GM23338 (cell line): ENCODE data around the gene ELMOD2. TPM values are rescaled to one million over a fixed set of nuclear protein-coding genes. Genes with fewer than 3 reads are reported as not detected.

ENCODE experiments used
- ATAC-seq: fragments of 200-7000 bp; cut with Tn5 transposase; 3 replicates; pipeline ENCODE4 v1.9.1; 2020
- DNase-seq: peaks from one replicate; pipeline ENCODE4 v3.0.0-alpha.2; 2015; ENCODE audit warnings: low spot score
- H2AFZ ChIP-seq: fragments of 200-600 bp; sonication (generic); 2 replicates; pipeline ENCODE4 v1.8.0; 2016; ENCODE audit warnings: antibody characterized with exemption, mild to moderate bottlenecking, moderate library complexity
- H3F3A ChIP-seq: fragments of 200-600 bp; sonication (generic); replicated peaks from 2 replicates; pipeline ENCODE4 v1.8.0; 2017; ENCODE audit warnings: antibody characterized with exemption, mixed run types, low read depth
- H3K27ac ChIP-seq: fragments of 200-600 bp; sonication (generic); 2 replicates; pipeline ENCODE4 v1.6.1; 2016; ENCODE audit warnings: low read depth
- H3K27me3 ChIP-seq: fragments of 200-600 bp; sonication (generic); 2 replicates; pipeline ENCODE4 v1.8.0; 2016; ENCODE audit warnings: mild to moderate bottlenecking, mixed run types, moderate library complexity; ENCODE audit not compliant: insufficient read depth
- H3K36me3 ChIP-seq: fragments of 200-600 bp; sonication (generic); 2 replicates; pipeline ENCODE4 v1.8.0; 2016; ENCODE audit warnings: mild to moderate bottlenecking; ENCODE audit not compliant: insufficient read depth
- H3K4me1 ChIP-seq: fragments of 200-600 bp; sonication (generic); 2 replicates; pipeline ENCODE4 v1.8.0; 2016; ENCODE audit warnings: mild to moderate bottlenecking, moderate library complexity; ENCODE audit not compliant: insufficient read depth
- H3K4me2 ChIP-seq: fragments of 200-600 bp; sonication (generic); 2 replicates; pipeline ENCODE4 v1.7.1; 2017; ENCODE audit warnings: mixed run types
- H3K4me3 ChIP-seq: fragments of 200-600 bp; sonication (generic); 2 replicates; pipeline ENCODE4 v1.6.1; 2016; ENCODE audit warnings: mixed run types
- H3K79me2 ChIP-seq: fragments of 200-600 bp; sonication (generic); replicated peaks from 2 replicates; pipeline ENCODE4 v1.8.0; 2017; ENCODE audit warnings: mild to moderate bottlenecking; ENCODE audit not compliant: insufficient read depth
- H3K9me2 ChIP-seq: fragments of 200-600 bp; sonication (generic); 2 replicates; pipeline ENCODE4 v1.8.0; 2017; ENCODE audit not compliant: insufficient read depth
- H4K20me1 ChIP-seq: fragments of 200-600 bp; sonication (generic); replicated peaks from 2 replicates; pipeline ENCODE4 v1.8.0; 2017; ENCODE audit warnings: mild to moderate bottlenecking; ENCODE audit not compliant: insufficient read depth
- H3K27ac Mint-ChIP-seq: 2 replicates; pipeline ENCODE4 v1.8.0; 2020; ENCODE audit warnings: inconsistent platforms, mild to moderate bottlenecking, moderate library complexity, mixed read lengths
- H3K27me3 Mint-ChIP-seq: 3 replicates; pipeline ENCODE4 v1.8.0; 2022; ENCODE audit warnings: low read depth, mild to moderate bottlenecking, moderate library complexity, mixed read lengths, inconsistent platforms; ENCODE audit not compliant: insufficient read depth, poor library complexity
- H3K36me3 Mint-ChIP-seq: 3 replicates; pipeline ENCODE4 v1.8.0; 2021; ENCODE audit warnings: low read depth, mild to moderate bottlenecking, inconsistent platforms, moderate library complexity, mixed read lengths
- H3K4me1 Mint-ChIP-seq: 3 replicates; pipeline ENCODE4 v1.8.0; 2020; ENCODE audit warnings: mild to moderate bottlenecking, inconsistent platforms, mixed read lengths
- H3K4me3 Mint-ChIP-seq: 3 replicates; pipeline ENCODE4 v1.8.0; 2021; ENCODE audit warnings: moderate library complexity, mild to moderate bottlenecking, inconsistent platforms, mixed read lengths
- H3K9me3 Mint-ChIP-seq: 3 replicates; pipeline ENCODE4 v1.8.0; 2020; ENCODE audit warnings: moderate library complexity, mild to moderate bottlenecking, inconsistent platforms, mixed read lengths
- CREB1 ChIP-seq: fragments of 250-450 bp; sonication (Bioruptor Pico); IDR thresholded peaks from 2 replicates; pipeline ENCODE4 v1.5.0; 2020; ENCODE audit warnings: low read depth, mild to moderate bottlenecking, moderate library complexity
- EZH2 ChIP-seq: fragments of 200-600 bp; sonication (generic); IDR thresholded peaks from one replicate; pipeline ENCODE4 v1.8.0; 2017; ENCODE audit warnings: antibody characterized with exemption, mild to moderate bottlenecking, low read depth; ENCODE audit not compliant: unreplicated experiment
- EZH2phosphoT487 ChIP-seq: fragments of 200-600 bp; sonication (generic); IDR thresholded peaks from one replicate; pipeline ENCODE4 v1.8.1; 2018; ENCODE audit warnings: antibody characterized with exemption; ENCODE audit not compliant: unreplicated experiment
- JUNB ChIP-seq: IDR thresholded peaks from one replicate; pipeline ENCODE4 v1.6.1; 2016; ENCODE audit warnings: antibody characterized with exemption; ENCODE audit not compliant: unreplicated experiment
- NANOG ChIP-seq: IDR thresholded peaks from 2 replicates; pipeline ENCODE4 v1.6.1; 2016; ENCODE audit warnings: antibody characterized with exemption, borderline replicate concordance
- POLR2AphosphoS5 ChIP-seq: IDR thresholded peaks from 2 replicates; pipeline ENCODE4 v1.6.1; 2016; ENCODE audit warnings: antibody characterized with exemption, low read depth
- STAT1 ChIP-seq: IDR thresholded peaks from one replicate; pipeline ENCODE4 v1.6.1; 2016; ENCODE audit warnings: antibody characterized with exemption; ENCODE audit not compliant: unreplicated experiment
- ZNF114 ChIP-seq: fragments of 250-450 bp; sonication (Bioruptor Pico); IDR thresholded peaks from 2 replicates; pipeline ENCODE4 v1.5.0; 2020; ENCODE audit warnings: mild to moderate bottlenecking, moderate library complexity
- ZNF331 ChIP-seq: fragments of 250-450 bp; sonication (Bioruptor Pico); IDR thresholded peaks from 2 replicates; pipeline ENCODE4 v1.5.0; 2020; ENCODE audit warnings: low read depth, mild to moderate bottlenecking, moderate library complexity
- polyA plus RNA-seq: library from polyadenylated mRNA; unstranded; fragments of >200 nt; fragmentation: Nextera tagmentation; extraction: Ambion mirVana; gene quantifications from 2 replicates; pipeline ENCODE4 v1.2.1, GENCODE V29; 2016
- total RNA-seq: library from RNA; depleted of rRNA; stranded (reverse); fragments of >200 nt; shearing (Covaris generic); gene quantifications from 2 replicates; pipeline ENCODE4 v1.2.3, GENCODE V29; 2014
- TF ChIP-seq, protein P1 (sequence below): IDR thresholded peaks from one replicate; pipeline ENCODE4 v1.6.1; 2018; ENCODE audit warnings: antibody characterized with exemption; ENCODE audit not compliant: unreplicated experiment
- TF ChIP-seq, protein P2 (sequence below), 2 experiments: fragments of 200-600 bp in 1 of 2; sonication (generic) in 1 of 2; conservative IDR thresholded peaks; 2 replicates each; pipeline versions ENCODE4 v1.5.1 to v1.6.1; 2016 to 2017; ENCODE audit warnings: antibody characterized with exemption in 2 of 2, low read depth in 2 of 2, mild to moderate bottlenecking in 2 of 2, moderate library complexity in 1 of 2
- TF ChIP-seq, protein P3 (sequence below): fragments of 250-450 bp; sonication (Bioruptor Pico); IDR thresholded peaks from 2 replicates; pipeline ENCODE4 v1.5.0; 2020; ENCODE audit warnings: mild to moderate bottlenecking, moderate library complexity
- TF ChIP-seq, protein P4 (sequence below): IDR thresholded peaks from 2 replicates; pipeline ENCODE4 v1.6.1; 2016; ENCODE audit warnings: antibody characterized with exemption

The ELMOD2 gene
- total and polyA plus RNA-seq, 2 experiments from 2014 or later: 17.9 to 28.9 TPM

- Mint-ChIP-seq H3K4me1 (peaks cover 43% of the 10 kb centered on the region), H3K9me3 (no peaks in the 10 kb centered on the region), H3K4me3 (no peak overlapping the region; the same call in 2 of the 3 replicates), H3K36me3 (no peaks in the 10 kb centered on the region), H3K27ac (no peak overlapping the region), H3K27me3 (no peaks in the 10 kb centered on the region)
- Histone ChIP-seq H3K36me3 (no peaks in the 10 kb centered on the region), H3K4me1 (peaks cover 50% of the 10 kb centered on the region), H3K4me2 (peak overlapping the region; percentile 68), H3K27ac (peak overlapping the region; percentile 52), H3K4me3 (peak overlapping the region; percentile 27; the same call in 1 of the 2 replicates), H3K9me2 (no peaks in the 10 kb centered on the region), H3F3A (no peaks in the 10 kb centered on the region), H3K27me3 (no peaks in the 10 kb centered on the region), H2AFZ (no peak overlapping the region), H4K20me1 (no peaks in the 10 kb centered on the region), H3K79me2 (no peaks in the 10 kb centered on the region)
- TF ChIP-seq, protein P1, sequence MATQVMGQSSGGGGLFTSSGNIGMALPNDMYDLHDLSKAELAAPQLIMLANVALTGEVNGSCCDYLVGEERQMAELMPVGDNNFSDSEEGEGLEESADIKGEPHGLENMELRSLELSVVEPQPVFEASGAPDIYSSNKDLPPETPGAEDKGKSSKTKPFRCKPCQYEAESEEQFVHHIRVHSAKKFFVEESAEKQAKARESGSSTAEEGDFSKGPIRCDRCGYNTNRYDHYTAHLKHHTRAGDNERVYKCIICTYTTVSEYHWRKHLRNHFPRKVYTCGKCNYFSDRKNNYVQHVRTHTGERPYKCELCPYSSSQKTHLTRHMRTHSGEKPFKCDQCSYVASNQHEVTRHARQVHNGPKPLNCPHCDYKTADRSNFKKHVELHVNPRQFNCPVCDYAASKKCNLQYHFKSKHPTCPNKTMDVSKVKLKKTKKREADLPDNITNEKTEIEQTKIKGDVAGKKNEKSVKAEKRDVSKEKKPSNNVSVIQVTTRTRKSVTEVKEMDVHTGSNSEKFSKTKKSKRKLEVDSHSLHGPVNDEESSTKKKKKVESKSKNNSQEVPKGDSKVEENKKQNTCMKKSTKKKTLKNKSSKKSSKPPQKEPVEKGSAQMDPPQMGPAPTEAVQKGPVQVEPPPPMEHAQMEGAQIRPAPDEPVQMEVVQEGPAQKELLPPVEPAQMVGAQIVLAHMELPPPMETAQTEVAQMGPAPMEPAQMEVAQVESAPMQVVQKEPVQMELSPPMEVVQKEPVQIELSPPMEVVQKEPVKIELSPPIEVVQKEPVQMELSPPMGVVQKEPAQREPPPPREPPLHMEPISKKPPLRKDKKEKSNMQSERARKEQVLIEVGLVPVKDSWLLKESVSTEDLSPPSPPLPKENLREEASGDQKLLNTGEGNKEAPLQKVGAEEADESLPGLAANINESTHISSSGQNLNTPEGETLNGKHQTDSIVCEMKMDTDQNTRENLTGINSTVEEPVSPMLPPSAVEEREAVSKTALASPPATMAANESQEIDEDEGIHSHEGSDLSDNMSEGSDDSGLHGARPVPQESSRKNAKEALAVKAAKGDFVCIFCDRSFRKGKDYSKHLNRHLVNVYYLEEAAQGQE: no peak
- TF ChIP-seq NANOG (no peak), ZNF331 (CRISPR knock-in tag) (no peak), STAT1 (no peak), JUNB (no peak), POLR2AphosphoS5 (no peak), EZH2 (no peak), ZNF114 (no peak), CREB1 (CRISPR knock-in tag) (no peak), EZH2phosphoT487 (no peak)
- TF ChIP-seq, protein P2, sequence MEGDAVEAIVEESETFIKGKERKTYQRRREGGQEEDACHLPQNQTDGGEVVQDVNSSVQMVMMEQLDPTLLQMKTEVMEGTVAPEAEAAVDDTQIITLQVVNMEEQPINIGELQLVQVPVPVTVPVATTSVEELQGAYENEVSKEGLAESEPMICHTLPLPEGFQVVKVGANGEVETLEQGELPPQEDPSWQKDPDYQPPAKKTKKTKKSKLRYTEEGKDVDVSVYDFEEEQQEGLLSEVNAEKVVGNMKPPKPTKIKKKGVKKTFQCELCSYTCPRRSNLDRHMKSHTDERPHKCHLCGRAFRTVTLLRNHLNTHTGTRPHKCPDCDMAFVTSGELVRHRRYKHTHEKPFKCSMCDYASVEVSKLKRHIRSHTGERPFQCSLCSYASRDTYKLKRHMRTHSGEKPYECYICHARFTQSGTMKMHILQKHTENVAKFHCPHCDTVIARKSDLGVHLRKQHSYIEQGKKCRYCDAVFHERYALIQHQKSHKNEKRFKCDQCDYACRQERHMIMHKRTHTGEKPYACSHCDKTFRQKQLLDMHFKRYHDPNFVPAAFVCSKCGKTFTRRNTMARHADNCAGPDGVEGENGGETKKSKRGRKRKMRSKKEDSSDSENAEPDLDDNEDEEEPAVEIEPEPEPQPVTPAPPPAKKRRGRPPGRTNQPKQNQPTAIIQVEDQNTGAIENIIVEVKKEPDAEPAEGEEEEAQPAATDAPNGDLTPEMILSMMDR (conservative IDR thresholded peaks at IDR 0.05; ENCODE audit: low read depth in 2 of 2): no peak
- TF ChIP-seq, protein P3, sequence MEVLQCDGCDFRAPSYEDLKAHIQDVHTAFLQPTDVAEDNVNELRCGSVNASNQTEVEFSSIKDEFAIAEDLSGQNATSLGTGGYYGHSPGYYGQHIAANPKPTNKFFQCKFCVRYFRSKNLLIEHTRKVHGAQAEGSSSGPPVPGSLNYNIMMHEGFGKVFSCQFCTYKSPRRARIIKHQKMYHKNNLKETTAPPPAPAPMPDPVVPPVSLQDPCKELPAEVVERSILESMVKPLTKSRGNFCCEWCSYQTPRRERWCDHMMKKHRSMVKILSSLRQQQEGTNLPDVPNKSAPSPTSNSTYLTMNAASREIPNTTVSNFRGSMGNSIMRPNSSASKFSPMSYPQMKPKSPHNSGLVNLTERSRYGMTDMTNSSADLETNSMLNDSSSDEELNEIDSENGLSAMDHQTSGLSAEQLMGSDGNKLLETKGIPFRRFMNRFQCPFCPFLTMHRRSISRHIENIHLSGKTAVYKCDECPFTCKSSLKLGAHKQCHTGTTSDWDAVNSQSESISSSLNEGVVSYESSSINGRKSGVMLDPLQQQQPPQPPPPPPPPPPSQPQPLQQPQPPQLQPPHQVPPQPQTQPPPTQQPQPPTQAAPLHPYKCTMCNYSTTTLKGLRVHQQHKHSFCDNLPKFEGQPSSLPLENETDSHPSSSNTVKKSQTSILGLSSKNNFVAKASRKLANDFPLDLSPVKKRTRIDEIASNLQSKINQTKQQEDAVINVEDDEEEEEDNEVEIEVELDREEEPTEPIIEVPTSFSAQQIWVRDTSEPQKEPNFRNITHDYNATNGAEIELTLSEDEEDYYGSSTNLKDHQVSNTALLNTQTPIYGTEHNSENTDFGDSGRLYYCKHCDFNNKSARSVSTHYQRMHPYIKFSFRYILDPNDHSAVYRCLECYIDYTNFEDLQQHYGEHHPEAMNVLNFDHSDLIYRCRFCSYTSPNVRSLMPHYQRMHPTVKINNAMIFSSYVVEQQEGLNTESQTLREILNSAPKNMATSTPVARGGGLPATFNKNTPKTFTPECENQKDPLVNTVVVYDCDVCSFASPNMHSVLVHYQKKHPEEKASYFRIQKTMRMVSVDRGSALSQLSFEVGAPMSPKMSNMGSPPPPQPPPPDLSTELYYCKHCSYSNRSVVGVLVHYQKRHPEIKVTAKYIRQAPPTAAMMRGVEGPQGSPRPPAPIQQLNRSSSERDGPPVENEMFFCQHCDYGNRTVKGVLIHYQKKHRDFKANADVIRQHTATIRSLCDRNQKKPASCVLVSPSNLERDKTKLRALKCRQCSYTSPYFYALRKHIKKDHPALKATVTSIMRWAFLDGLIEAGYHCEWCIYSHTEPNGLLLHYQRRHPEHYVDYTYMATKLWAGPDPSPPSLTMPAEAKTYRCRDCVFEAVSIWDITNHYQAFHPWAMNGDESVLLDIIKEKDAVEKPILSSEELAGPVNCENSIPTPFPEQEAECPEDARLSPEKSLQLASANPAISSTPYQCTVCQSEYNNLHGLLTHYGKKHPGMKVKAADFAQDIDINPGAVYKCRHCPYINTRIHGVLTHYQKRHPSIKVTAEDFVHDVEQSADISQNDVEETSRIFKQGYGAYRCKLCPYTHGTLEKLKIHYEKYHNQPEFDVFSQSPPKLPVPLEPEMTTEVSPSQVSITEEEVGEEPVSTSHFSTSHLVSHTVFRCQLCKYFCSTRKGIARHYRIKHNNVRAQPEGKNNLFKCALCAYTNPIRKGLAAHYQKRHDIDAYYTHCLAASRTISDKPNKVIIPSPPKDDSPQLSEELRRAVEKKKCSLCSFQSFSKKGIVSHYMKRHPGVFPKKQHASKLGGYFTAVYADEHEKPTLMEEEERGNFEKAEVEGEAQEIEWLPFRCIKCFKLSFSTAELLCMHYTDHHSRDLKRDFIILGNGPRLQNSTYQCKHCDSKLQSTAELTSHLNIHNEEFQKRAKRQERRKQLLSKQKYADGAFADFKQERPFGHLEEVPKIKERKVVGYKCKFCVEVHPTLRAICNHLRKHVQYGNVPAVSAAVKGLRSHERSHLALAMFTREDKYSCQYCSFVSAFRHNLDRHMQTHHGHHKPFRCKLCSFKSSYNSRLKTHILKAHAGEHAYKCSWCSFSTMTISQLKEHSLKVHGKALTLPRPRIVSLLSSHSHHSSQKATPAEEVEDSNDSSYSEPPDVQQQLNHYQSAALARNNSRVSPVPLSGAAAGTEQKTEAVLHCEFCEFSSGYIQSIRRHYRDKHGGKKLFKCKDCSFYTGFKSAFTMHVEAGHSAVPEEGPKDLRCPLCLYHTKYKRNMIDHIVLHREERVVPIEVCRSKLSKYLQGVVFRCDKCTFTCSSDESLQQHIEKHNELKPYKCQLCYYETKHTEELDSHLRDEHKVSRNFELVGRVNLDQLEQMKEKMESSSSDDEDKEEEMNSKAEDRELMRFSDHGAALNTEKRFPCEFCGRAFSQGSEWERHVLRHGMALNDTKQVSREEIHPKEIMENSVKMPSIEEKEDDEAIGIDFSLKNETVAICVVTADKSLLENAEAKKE (CRISPR knock-in tag): no peak
- TF ChIP-seq, protein P4, sequence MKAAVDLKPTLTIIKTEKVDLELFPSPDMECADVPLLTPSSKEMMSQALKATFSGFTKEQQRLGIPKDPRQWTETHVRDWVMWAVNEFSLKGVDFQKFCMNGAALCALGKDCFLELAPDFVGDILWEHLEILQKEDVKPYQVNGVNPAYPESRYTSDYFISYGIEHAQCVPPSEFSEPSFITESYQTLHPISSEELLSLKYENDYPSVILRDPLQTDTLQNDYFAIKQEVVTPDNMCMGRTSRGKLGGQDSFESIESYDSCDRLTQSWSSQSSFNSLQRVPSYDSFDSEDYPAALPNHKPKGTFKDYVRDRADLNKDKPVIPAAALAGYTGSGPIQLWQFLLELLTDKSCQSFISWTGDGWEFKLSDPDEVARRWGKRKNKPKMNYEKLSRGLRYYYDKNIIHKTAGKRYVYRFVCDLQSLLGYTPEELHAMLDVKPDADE: no peak
- DNase-seq (peak; percentile 30), ATAC-seq (peak; percentile 45)
Measured at GRCh38 chr4:140556372-140557085, 32.6 kb downstream of the ELMOD2 start.
